ENCODE data around the gene GALM.
"Not testable (repeated sequence)": the region's sequence is repeated elsewhere in the genome, so short reads cannot be mapped to it uniquely, and the experiment has no call there.

Gene GALM

GRCh38 chr2:38731090-38731489 lies 65.2 kb downstream of the GALM start:
- DNase-seq (ENCODE audit: low read depth, low spot score) = no peak
- no peak overlapping the region for H3K4me3 ChIP-seq (ENCODE audit: low read length)

- no peak overlapping the region for H3K4me3 ChIP-seq (ENCODE audit: low read length)
- DNase-seq (ENCODE audit: low read depth, low spot score) = no peak
These were observed 65.8 kb downstream of the GALM start for GRCh38 chr2:38731684-38732221.

GRCh38 chr2:38733300-38733971 lies 67.5 kb downstream of the GALM start:
- DNase-seq (ENCODE audit: low read depth, low spot score) = no peak

GRCh38 chr2:38734299-38735058 lies 68.6 kb downstream of the GALM start:
- no peak overlapping the region for H3K4me3 ChIP-seq (ENCODE audit: low read length)
- no peak for DNase-seq (ENCODE audit: low read depth, low spot score)

More at GRCh38 chr2:38733300-38733971, 67.5 kb downstream of the GALM start:
- H3K4me3 ChIP-seq (ENCODE audit: low read length) = no peak overlapping the region

- no peak for DNase-seq (ENCODE audit: low read depth, low spot score)
- H3K4me3 ChIP-seq (ENCODE audit: low read length) = no peak overlapping the region
These were observed 70.0 kb downstream of the GALM start for GRCh38 chr2:38735999-38736320.

- not testable (repeated sequence) for DNase-seq (ENCODE audit: low read depth, low spot score); H3K4me3 ChIP-seq (ENCODE audit: low read length)
These were observed 71.2 kb downstream of the GALM start for GRCh38 chr2:38737000-38737698.

GRCh38 chr2:38737925-38738324 lies 72.0 kb downstream of the GALM start:
- H3K4me3 ChIP-seq (ENCODE audit: low read length) = no peak overlapping the region
- no peak for DNase-seq (ENCODE audit: low read depth, low spot score)

- no peak for DNase-seq (ENCODE audit: low read depth, low spot score)
- H3K4me3 ChIP-seq (ENCODE audit: low read length) = no peak overlapping the region
These were observed 73.6 kb downstream of the GALM start for GRCh38 chr2:38739524-38739923.

GRCh38 chr2:38740851-38741731 lies 75.2 kb downstream of the GALM start:
- DNase-seq (ENCODE audit: low read depth, low spot score) = no peak
- H3K4me3 ChIP-seq (ENCODE audit: low read length) = no peak overlapping the region

GRCh38 chr2:38742797-38743559 lies 77.1 kb downstream of the GALM start:
- H3K4me3 ChIP-seq (ENCODE audit: low read length) = no peak overlapping the region

GRCh38 chr2:38743672-38744398 lies 77.9 kb downstream of the GALM start:
- no peak overlapping the region for H3K4me3 ChIP-seq (ENCODE audit: low read length)
- DNase-seq (ENCODE audit: low read depth, low spot score) = no peak

More at GRCh38 chr2:38742797-38743559, 77.1 kb downstream of the GALM start:
- no peak for DNase-seq (ENCODE audit: low read depth, low spot score)

- no peak overlapping the region for H3K4me3 ChIP-seq (ENCODE audit: low read length)
- DNase-seq (ENCODE audit: low read depth, low spot score) = no peak
These were observed 78.5 kb downstream of the GALM start for GRCh38 chr2:38744399-38744780.

GRCh38 chr2:38745267-38745666 lies 79.4 kb downstream of the GALM start:
- DNase-seq (ENCODE audit: low read depth, low spot score) = no peak
- H3K4me3 ChIP-seq (ENCODE audit: low read length) = no peak overlapping the region

- no peak for DNase-seq (ENCODE audit: low read depth, low spot score)
- H3K4me3 ChIP-seq (ENCODE audit: low read length) = no peak overlapping the region
These were observed 81.1 kb downstream of the GALM start for GRCh38 chr2:38747007-38747424.

GRCh38 chr2:38747819-38748218 lies 81.9 kb downstream of the GALM start:
- DNase-seq (ENCODE audit: low read depth, low spot score) = no peak
- H3K4me3 ChIP-seq (ENCODE audit: low read length) = no peak overlapping the region

- H3K4me3 ChIP-seq (ENCODE audit: low read length) = no peak overlapping the region
- DNase-seq (ENCODE audit: low read depth, low spot score) = no peak
These were observed 82.5 kb downstream of the GALM start for GRCh38 chr2:38748391-38748790.

- DNase-seq (ENCODE audit: low read depth, low spot score) = no peak
- H3K4me3 ChIP-seq (ENCODE audit: low read length) = peak overlapping the region; percentile 84
These were observed 83.3 kb downstream of the GALM start for GRCh38 chr2:38748943-38749804.

Data from Jurkat, Clone E6-1 (cell line).